ENCODE results near the gene GPATCH8. TPM values are rescaled to one million over a fixed set of nuclear protein-coding genes. Genes with fewer than 3 reads are reported as not detected.
A peak's percentile ranks its signal among the peaks of the same experiment; 100 is the strongest.

Gene GPATCH8
- total and polyA plus RNA-seq, 8 donors = 9.8 to 23.2 (median 13.6) TPM

DNA sequence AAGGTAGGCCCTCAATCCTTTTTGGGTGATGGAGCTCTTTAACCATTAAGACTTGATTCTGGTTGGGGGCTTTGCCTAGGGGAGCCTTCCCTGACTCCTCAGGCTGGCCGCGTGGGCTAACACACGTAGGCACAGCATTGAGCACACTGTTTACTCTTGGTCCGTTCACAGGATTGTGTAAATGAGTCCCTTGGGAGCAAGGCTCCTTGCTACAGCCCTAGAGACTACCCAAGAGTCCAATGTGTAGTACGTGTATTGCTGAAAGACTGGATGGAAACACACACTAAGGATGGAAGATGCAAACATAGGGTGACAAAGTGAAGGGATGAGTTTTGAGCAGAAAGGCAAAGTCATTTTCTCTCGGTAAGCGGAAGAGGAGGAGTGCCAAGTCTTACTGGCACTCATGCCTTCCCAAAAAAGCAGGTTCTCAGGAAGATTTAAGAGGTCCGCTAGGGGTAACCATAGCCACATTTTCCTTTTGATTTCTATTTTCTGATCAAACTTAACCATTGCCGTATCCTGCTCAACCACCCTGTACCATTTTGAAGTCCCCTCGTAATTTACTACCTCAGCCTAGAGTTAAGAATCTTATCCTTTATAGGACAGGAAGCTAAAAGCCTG is 112.8 kb downstream of the GPATCH8 start:
- ATAC-seq (no peak), DNase-seq (no peak), FAIRE-seq (no peak)
- WGBS, 2 donors = 70 to 73% methylated on average over 10 of the region's 10 CpGs
- H3K4me3 ChIP-seq = no peak overlapping the region
- TF ChIP-seq, protein P1, sequence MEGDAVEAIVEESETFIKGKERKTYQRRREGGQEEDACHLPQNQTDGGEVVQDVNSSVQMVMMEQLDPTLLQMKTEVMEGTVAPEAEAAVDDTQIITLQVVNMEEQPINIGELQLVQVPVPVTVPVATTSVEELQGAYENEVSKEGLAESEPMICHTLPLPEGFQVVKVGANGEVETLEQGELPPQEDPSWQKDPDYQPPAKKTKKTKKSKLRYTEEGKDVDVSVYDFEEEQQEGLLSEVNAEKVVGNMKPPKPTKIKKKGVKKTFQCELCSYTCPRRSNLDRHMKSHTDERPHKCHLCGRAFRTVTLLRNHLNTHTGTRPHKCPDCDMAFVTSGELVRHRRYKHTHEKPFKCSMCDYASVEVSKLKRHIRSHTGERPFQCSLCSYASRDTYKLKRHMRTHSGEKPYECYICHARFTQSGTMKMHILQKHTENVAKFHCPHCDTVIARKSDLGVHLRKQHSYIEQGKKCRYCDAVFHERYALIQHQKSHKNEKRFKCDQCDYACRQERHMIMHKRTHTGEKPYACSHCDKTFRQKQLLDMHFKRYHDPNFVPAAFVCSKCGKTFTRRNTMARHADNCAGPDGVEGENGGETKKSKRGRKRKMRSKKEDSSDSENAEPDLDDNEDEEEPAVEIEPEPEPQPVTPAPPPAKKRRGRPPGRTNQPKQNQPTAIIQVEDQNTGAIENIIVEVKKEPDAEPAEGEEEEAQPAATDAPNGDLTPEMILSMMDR (IDR thresholded peaks at IDR 0.05) = no peak
- H3K36me3 ChIP-seq = no peaks in the 10 kb centered on the region
- peaks cover 0 to 3% (median 0%) of the 10 kb centered on the region in 3 donors for H3K4me1 ChIP-seq
- no peak overlapping the region for H3K27ac ChIP-seq
- intact Hi-C loops (cut with DNase I) = no loop called here
- H3K9me3 ChIP-seq = no peaks in the 10 kb centered on the region
- no peaks in the 10 kb centered on the region for H3K27me3 ChIP-seq

DNA sequence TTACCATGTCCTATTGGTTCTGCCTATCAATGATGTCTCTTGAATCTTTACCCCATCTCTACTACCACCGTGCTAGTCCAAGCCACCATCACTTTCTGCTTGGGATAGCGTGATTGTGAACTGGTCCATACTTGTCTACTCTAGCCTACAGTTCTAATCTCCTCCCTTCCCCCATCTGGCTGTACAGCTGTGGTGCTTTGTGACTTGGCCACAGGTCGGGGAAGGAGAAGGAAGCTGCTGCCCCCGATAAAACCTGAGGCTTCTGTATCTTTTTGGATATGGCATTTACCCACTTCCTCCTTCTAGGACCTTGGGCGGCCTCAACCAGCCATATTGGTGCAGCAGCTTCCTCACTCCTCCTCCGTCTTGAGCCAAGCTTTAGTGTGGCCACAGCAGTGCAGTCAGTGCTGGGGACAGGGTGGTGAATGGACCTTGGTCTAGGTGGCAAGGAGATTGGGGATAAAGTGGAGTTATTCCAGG is 113.4 kb downstream of the GPATCH8 start:
- no peaks in the 10 kb centered on the region for H3K27me3 ChIP-seq
- peaks cover 0 to 3% (median 0%) of the 10 kb centered on the region in 3 donors for H3K4me1 ChIP-seq
- TF ChIP-seq, protein P1 (IDR thresholded peaks at IDR 0.05) = no peak
- intact Hi-C loops (cut with DNase I) = no loop called here
- no peak overlapping the region for H3K4me3 ChIP-seq
- ATAC-seq (no peak), DNase-seq (peak in 1 of 6 donors; percentile 24), FAIRE-seq (no peak)
- WGBS, 2 donors = 84 to 85% methylated on average over 6 of the region's 6 CpGs
- no peak overlapping the region for H3K27ac ChIP-seq
- no peaks in the 10 kb centered on the region for H3K9me3 ChIP-seq
- no peaks in the 10 kb centered on the region for H3K36me3 ChIP-seq

DNA sequence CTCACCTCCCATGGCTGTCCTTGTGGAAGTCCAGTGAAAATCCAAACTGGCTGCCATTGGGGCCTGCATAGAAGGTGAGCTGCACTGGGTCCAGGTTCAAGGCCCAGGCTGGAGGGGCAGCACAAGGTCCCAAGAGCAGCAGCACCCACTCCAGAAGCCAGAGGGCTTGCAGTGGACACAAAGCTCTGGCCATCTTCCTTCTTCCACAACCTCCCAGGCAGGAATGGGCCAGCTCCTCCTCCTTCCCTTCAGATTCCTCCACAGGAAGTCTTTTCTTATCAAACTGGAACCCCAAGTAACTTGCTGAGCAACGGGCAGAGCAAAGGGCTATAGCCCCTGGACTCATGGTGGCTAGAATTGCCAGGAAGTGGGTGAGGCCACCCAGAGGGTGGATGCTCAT is 113.9 kb downstream of the GPATCH8 start, which contains the start of gene ITGA2B:
TSS of gene ITGA2B (minus strand) at position 369 of the 400 bp plus-strand sequence. CDS start at position 193, 176 bp downstream.
- Histone ChIP-seq H3K4me1 (peaks cover 0 to 3% (median 0%) of the 10 kb centered on the region in 3 donors), H3K4me3 (no peak within 1 kb of the TSS), H3K27me3 (no peaks in the 10 kb centered on the region), H3K27ac (no peak within 1 kb of the TSS), H3K9me3 (no peaks in the 10 kb centered on the region), H3K36me3 (no peaks in the 10 kb centered on the region)
- DNase-seq = peak in 1 of 6 donors; percentile 27
- FAIRE-seq = no peak
- intact Hi-C loops (cut with DNase I) = no loop called here
- 35 to 60% methylated on average over 1 of the region's 1 CpG for WGBS, 2 donors
- no peak for ATAC-seq
- TF ChIP-seq, protein P1 (IDR thresholded peaks at IDR 0.05) = no peak

DNA sequence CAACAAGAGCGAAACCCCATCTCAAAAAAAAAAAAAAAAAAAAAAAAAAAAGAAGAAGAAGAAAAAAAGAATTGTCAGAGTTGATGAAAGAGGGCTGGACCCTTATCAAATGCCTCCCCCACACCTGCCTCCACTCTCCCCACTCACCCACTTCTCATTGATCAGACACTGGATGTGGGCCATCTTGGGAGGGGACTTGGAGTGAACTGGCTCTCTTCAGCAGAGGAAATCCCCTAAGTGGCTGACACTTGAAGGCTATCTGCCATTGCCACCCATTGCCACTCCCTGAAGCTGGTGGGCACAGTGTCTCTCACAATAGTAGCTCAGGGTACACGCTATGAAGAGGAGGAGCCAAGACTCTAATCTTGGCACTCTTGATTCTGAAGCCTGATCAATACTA is 115.4 kb downstream of the GPATCH8 start:
- H3K27me3 ChIP-seq = no peaks in the 10 kb centered on the region
- 81 to 83% methylated on average over 2 of the region's 2 CpGs for WGBS, 2 donors
- H3K9me3 ChIP-seq = no peaks in the 10 kb centered on the region
- H3K4me3 ChIP-seq = no peak overlapping the region
- TF ChIP-seq, protein P1 (IDR thresholded peaks at IDR 0.05) = no peak
- ATAC-seq (no peak), DNase-seq (peak in 1 of 6 donors; percentile 11), FAIRE-seq (no peak)
- H3K36me3 ChIP-seq = no peaks in the 10 kb centered on the region
- intact Hi-C loops (cut with DNase I) = no loop called here
- H3K27ac ChIP-seq = no peak overlapping the region
- H3K4me1 ChIP-seq = peaks cover 0 to 3% (median 0%) of the 10 kb centered on the region in 3 donors

DNA sequence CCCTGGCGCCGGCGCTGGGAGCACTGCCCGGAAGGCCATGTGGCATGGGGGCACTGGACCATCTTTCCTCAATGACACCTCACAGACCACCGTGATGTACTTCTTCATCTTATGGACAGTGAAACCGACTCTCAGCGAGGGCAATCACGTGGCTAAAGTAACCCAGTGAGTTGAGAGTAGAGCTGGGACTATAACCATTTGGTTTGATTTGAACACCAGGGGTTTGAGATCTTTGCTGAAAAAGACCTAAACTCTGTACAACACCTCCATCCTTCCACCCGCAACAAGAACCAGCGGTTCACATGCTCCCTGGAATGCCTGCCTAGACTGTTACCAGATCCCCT is 117.1 kb downstream of the GPATCH8 start:
- no peaks in the 10 kb centered on the region for H3K36me3 ChIP-seq
- H3K9me3 ChIP-seq = no peaks in the 10 kb centered on the region
- intact Hi-C loops (cut with DNase I) = no loop called here
- H3K27me3 ChIP-seq = no peaks in the 10 kb centered on the region
- peaks cover 0 to 3% (median 0%) of the 10 kb centered on the region in 3 donors for H3K4me1 ChIP-seq
- DNase-seq (no peak), ATAC-seq (no peak), FAIRE-seq (no peak)
- WGBS, 2 donors = 35 to 36% methylated on average over 10 of the region's 10 CpGs
- no peak overlapping the region for H3K27ac ChIP-seq
- H3K4me3 ChIP-seq = peak overlapping the region in 3 of 4 donors; percentile 21 to 53 (median 50)
- TF ChIP-seq, protein P1 (IDR thresholded peaks at IDR 0.05) = no peak

Data from pancreas (tissue), 10 donors.